Stimulated activated naive B cell treated with anti-CD40 and anti-IgM and Interleukin-4, amounts not matched to agents 10 μg/mL and 1 μg/mL and 100 μg/mL, for 72 hours (primary cell): ENCODE results near the gene LCTL.
"Not testable (repeated sequence)": the region's sequence is repeated elsewhere in the genome, so short reads cannot be mapped to it uniquely, and the experiment has no call there.

Experiments used
- ATAC-seq, 2 donors: fragments of 150-1000 bp; cut with Tn5 transposase; replicated peaks; 2 replicates each; pipeline ENCODE4 v1.10.0; 2021; ENCODE audit warnings: moderate library complexity in 1 of 2
- DNase-seq: peaks from one replicate; pipeline ENCODE4 v3.0.0; 2021
- H3K27ac Mint-ChIP-seq: one replicate; pipeline ENCODE4 v1.8.0; 2022; ENCODE audit warnings: mild to moderate bottlenecking, mixed read lengths
- H3K27me3 Mint-ChIP-seq, 2 donors: one replicate each; pipeline ENCODE4 v1.8.0; 2022; ENCODE audit warnings: mixed read lengths in 2 of 2
- H3K36me3 Mint-ChIP-seq, 2 donors: one replicate each; pipeline ENCODE4 v1.8.0; 2022; ENCODE audit warnings: mixed read lengths in 2 of 2, mild to moderate bottlenecking in 1 of 2
- H3K4me1 Mint-ChIP-seq, 2 donors: one replicate each; pipeline ENCODE4 v1.8.0; 2022; ENCODE audit warnings: mixed read lengths in 2 of 2, mild to moderate bottlenecking in 1 of 2
- H3K4me3 Mint-ChIP-seq, 2 donors: one replicate each; pipeline ENCODE4 v1.8.0; 2022; ENCODE audit warnings: mild to moderate bottlenecking in 2 of 2, mixed read lengths in 2 of 2, moderate library complexity in 1 of 2
- H3K9me3 Mint-ChIP-seq, 2 donors: one replicate each; pipeline ENCODE4 v1.8.0; 2022; ENCODE audit warnings: mixed read lengths in 2 of 2, mild to moderate bottlenecking in 1 of 2

Gene LCTL

DNA sequence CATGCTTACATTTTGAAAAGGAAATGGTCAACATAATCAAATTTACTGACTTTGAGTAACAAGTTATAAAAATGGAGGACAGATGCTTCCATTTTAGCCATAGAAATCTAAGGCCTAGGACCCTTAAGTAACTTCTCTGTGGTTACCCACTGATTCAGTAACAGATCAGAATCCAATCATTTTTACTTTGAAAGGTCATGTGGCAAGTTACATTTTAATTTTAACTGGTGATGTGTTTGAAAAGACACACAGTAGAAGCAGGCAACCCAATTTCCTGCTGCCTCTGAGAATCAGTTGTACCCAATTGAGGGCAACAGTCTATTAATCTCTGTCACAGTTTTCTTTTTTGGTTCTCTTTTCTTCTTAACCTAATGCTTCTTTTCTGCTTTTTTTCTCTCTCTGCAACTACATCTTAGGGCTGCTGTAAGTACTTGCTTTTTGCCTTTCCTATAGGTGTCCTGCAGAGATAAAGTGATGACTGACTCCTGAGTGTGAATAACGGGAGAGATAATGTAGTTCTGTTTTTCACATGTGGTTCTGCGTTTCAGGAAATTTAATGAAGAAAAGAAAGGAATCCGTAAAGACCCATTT, 57.4 kb downstream of the LCTL start:
- Mint-ChIP-seq H3K36me3 (peaks cover 8 to 15% of the 10 kb centered on the region in 2 donors), H3K27me3 (no peaks in the 10 kb centered on the region), H3K4me1 (peaks cover 9 to 26% of the 10 kb centered on the region in 2 donors), H3K4me3 (no peak overlapping the region), H3K27ac (no peak overlapping the region), H3K9me3 (no peaks in the 10 kb centered on the region)
- ATAC-seq (no peak), DNase-seq (no peak)

DNA sequence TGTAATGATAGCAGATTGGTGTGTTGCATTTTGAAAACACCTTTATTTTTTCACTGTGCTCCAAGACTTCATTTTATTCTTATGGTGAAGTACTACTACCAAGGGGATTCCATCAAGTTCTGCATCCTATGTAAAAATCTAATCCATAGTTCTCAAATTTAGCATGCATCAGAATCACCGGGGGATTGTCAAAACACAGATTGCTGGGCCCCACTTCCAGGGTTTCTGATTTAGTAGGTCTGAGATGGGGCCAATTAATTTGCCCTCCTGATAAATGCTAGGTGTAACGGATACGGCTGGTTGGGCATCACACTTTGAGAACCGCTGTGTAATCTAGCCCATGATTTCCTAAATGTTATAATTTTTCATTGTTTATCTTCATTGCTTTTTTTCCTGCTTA, 60.0 kb downstream of the LCTL start:
- ATAC-seq (no peak), DNase-seq (no peak)
- Mint-ChIP-seq H3K27ac (peak overlapping the region; percentile 100), H3K36me3 (peaks cover 17 to 32% of the 10 kb centered on the region in 2 donors), H3K9me3 (no peaks in the 10 kb centered on the region), H3K4me3 (peak overlapping the region; percentile 86 to 100), H3K27me3 (no peaks in the 10 kb centered on the region), H3K4me1 (peaks cover 12 to 34% of the 10 kb centered on the region in 2 donors)

DNA sequence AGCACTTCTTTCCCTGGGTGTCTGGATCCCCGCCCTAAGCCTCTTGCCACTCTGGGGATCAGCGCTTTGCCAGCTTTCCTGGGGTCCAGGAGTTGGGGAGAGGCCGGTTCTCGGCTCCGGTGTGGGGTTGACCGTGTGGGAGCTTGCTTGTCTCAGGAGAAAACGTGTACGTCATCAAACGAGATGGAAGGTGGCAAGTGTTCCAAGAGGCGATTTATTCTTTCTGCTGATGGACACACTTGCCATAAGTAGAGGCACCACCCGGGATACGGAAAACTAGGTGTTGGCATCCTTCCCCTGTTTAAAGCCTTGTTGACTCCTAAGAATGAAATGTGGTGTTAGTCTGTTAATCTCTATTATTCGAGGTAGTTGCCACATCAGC, 60.4 kb downstream of the LCTL start:
- H3K27me3 Mint-ChIP-seq, result no peaks in the 10 kb centered on the region
- H3K36me3 Mint-ChIP-seq, result peaks cover 17 to 32% of the 10 kb centered on the region in 2 donors
- peak overlapping the region; percentile 100 for H3K27ac Mint-ChIP-seq
- peak overlapping the region; percentile 86 to 100 for H3K4me3 Mint-ChIP-seq
- no peaks in the 10 kb centered on the region for H3K9me3 Mint-ChIP-seq
- DNase-seq (no peak), ATAC-seq (no peak)
- peaks cover 15 to 36% of the 10 kb centered on the region in 2 donors for H3K4me1 Mint-ChIP-seq

DNA sequence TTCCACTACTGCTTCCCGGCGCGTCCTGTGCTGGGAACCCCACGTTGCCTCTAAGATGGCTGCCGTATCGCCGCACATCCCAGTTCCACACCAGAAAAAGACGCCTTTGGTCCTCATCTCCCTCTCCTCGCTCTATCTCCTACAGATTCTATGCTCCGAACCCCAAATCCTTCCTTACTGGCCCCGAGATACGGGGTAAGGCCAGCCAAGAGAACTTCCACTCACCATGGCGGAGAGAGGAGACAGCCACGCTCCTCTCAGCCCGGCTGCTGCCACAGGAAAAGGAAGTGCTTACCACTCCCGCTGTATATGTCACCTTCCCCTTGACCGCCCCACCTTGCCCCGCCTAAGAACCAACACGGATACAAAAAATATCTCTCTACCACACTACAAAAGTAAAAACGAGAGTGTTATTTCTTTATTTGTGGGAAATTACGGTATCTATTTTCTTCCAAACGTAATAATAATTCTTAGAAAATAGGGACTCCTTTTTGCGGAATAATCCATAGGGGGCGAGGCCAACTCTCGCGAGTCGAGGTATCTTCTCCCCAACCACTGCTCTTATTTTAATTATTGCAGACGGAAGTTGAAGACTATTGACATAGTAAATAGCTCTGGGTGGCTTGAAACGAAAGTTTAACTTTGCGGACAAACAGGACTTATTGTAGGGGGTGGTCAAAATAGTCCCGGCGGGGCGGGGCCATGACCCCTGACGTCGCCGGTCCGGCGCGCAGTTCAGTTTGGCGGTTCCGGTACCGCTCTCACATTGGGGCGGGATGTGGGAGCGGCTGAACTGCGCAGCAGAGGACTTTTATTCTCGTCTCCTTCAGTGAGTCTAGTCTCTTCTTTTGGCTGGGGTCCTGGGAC, 61.0 kb downstream of the LCTL start, which contains the start of the genes RPL4 and ZWILCH:
Gene RPL4 (minus strand): TSS at position 293 of the 867 bp plus-strand sequence. CDS start 65 bp downstream, at position 228.
Gene ZWILCH (plus strand): TSS at position 764 of the 867 bp plus-strand sequence. CDS start 13 bp downstream, at position 777.
- peak within 1 kb of the TSS; percentile 100 for H3K27ac Mint-ChIP-seq

DNA sequence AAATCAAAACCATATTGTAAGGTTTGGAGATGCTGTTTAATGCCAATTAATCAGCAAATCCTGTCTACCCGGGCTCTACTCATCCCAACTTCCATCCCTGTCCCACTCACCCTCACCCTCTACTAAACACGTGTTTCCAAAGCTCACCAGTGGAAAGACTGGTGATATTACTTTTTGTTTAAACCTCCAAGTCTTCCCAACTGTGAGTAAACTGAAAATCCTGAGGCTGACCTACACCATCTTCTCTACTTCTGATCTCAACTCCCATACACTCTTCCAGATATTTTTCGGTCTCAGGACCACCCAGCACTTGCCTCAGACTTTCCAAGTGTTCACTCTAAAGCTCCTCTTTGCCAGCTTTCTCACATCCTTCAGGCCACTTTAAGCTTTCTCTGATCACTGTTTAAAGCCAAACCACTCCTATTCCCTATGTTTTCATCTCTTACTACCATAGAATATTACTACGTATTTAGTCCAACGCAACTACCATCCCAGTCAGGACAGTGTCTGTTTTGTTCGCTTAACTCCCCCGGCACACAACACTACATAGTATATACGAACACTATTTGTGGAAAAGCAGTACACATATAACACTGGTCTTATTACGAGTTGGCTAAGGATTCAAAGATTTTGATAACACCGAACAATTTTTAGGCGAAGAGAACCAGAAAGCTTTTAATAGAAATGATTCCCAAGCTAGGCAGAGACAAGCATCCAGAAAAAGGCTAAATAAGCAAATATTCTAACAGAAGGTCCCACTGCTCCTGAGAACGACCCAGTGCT, 61.8 kb downstream of the LCTL start:
- Mint-ChIP-seq H3K9me3 (no peaks in the 10 kb centered on the region), H3K27me3 (no peaks in the 10 kb centered on the region), H3K4me3 (peak overlapping the region; percentile 86 to 100), H3K36me3 (peaks cover 31 to 46% of the 10 kb centered on the region in 2 donors), H3K4me1 (peaks cover 20 to 49% of the 10 kb centered on the region in 2 donors), H3K27ac (peak overlapping the region; percentile 100)
- ATAC-seq (no peak), DNase-seq (no peak)

More for the DNA sequence above, 61.0 kb downstream of the LCTL start, which contains the start of the genes RPL4 and ZWILCH:
- Mint-ChIP-seq H3K36me3 (peaks cover 23 to 38% of the 10 kb centered on the region in 2 donors), H3K9me3 (no peaks in the 10 kb centered on the region), H3K4me3 (peak within 1 kb of the TSS; percentile 86 to 100), H3K27me3 (no peaks in the 10 kb centered on the region), H3K4me1 (peaks cover 18 to 42% of the 10 kb centered on the region in 2 donors)
- peak; percentile 76 for DNase-seq
- ATAC-seq, result peak; percentile 88 to 90

DNA sequence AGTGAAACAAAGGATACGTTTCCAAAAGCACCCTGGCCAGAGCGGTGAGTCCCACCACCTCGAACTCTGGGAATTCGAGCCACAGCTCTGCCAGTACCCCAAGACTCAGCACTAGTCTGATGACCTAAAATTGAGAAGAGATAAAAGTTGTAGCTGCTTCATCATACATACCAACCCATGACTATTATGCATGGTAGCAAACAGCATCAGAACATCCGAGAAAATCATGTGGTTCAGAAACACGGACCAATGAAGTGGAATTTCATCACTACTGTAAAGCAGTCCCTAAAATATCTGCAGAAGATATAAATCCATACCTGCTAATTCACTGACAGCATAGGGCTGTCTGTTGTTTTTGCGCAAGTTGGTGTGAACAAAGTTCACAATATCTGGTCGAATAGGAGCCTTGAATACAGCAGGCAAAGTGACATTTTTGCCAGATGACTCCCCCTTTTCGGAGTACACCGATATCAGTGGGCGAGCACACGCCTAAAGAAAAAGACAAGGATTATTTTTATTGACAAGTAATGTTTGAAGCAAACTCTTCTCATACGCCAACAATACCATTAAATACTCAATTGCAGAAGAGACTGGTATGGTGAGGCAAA, 62.7 kb downstream of the LCTL start:
- peaks cover 20 to 58% of the 10 kb centered on the region in 2 donors for H3K4me1 Mint-ChIP-seq
- not testable (repeated sequence) for DNase-seq

DNA sequence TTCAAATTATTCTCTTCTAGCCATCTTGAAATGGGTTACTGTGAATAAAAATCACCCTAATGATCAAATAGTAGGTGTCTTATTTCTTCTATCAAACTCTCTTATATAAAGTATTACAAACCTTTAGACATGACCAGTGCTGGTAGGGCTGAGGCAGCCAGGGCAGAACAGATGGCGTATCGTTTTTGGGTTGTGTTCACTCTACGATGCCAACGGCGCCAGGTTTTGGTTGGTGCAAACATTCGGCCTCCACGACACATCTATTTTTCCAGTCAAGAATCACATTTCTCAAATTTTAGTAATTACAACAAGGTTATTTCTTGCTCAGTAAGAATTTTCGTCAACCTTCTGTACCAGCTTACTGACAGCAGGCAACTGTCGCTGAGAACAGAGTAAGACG, 63.3 kb downstream of the LCTL start:
- Mint-ChIP-seq H3K4me1 (peaks cover 25 to 60% of the 10 kb centered on the region in 2 donors), H3K4me3 (peak overlapping the region; percentile 86 to 100), H3K36me3 (peaks cover 38 to 58% of the 10 kb centered on the region in 2 donors), H3K27me3 (no peaks in the 10 kb centered on the region), H3K27ac (peak overlapping the region; percentile 76), H3K9me3 (no peaks in the 10 kb centered on the region)
- no peak for ATAC-seq
- DNase-seq, result no peak

More for the DNA sequence above, 62.7 kb downstream of the LCTL start:
- H3K27me3 Mint-ChIP-seq, H3K9me3 Mint-ChIP-seq, ATAC-seq: not testable (repeated sequence)
- peak overlapping the region; percentile 86 to 100 for H3K4me3 Mint-ChIP-seq
- H3K27ac Mint-ChIP-seq, result peak overlapping the region; percentile 100
- peaks cover 33 to 51% of the 10 kb centered on the region in 2 donors for H3K36me3 Mint-ChIP-seq

DNA sequence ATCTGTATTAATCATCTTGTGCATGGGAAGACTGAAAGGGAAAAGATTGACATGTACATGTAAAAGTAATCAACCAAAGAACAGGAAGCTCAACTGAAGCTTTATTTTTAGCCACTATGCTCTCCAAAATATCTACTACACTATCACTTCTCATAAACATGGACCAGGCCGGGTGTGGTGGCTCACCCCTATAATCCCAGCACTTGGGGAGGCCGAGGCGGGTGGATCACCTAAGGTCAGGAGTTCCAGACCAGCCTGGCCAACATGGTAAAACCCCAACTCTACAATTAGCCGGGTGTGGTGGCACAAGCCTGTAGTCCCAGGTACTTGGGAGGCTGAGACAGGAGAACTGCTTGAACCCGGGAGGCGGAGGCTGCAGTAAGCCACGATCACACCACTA, 65.5 kb downstream of the LCTL start:
- Mint-ChIP-seq H3K4me3 (peak overlapping the region in 1 of 2 donors; percentile 60), H3K36me3 (peaks cover 43 to 70% of the 10 kb centered on the region in 2 donors), H3K4me1 (peaks cover 26 to 63% of the 10 kb centered on the region in 2 donors), H3K27ac (peak overlapping the region; percentile 89)
- not testable (repeated sequence) for H3K9me3 Mint-ChIP-seq, ATAC-seq, H3K27me3 Mint-ChIP-seq, DNase-seq

DNA sequence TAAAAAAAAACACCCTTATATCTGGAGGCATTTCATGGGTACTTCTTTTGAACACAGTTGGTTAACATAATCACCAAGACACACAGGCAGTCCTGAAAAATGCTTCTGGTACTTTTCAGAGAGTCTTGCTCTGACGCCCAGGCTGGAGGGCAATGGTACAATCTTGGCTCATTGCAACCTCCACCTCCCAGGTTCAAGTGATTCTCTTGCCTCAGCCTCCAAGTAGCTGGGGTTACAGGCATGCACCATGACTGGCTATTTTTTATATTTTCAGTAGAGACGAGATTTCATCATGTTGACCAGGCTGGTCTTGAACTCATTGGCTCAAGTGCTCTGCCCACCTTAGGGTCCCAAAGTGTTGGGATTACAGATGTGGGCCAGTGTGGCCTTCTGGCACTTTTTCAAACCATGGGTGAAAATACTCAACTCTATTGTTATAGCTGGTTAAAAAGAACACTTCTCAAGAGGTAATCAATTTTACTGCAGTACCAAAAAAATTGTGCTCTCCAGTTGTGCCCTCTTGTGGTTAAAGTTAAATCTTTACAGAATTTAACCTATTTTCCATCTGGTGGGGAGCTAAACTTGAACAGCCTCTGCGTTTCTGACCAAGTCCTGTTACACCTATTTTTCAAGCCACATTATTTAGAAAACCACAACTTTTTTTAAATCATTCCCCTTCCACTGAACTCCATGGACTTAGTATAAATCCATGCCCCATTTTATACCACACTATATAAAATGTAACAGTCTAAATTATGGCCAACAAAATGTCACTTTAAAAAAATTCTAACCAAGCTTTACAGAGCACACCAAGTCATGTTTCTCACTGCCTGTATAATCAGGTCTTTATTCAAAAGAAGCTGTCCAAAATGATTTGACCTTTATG, 67.1 kb downstream of the LCTL start:
- peaks cover 41 to 72% of the 10 kb centered on the region in 2 donors for H3K36me3 Mint-ChIP-seq
- no peak for DNase-seq
- no peak for ATAC-seq
- H3K27me3 Mint-ChIP-seq, result no peaks in the 10 kb centered on the region
- peak overlapping the region; percentile 78 for H3K27ac Mint-ChIP-seq
- no peak overlapping the region for H3K4me3 Mint-ChIP-seq
- H3K4me1 Mint-ChIP-seq, result peaks cover 28 to 67% of the 10 kb centered on the region in 2 donors
- H3K9me3 Mint-ChIP-seq, result no peaks in the 10 kb centered on the region
